IPS-15b (cell line): ENCODE results near the gene PTPRM.

ENCODE experiments used
- H3K27me3 ChIP-seq: one replicate; pipeline ENCODE4 v1.6.1; 2013; ENCODE audit warnings: low read length; ENCODE audit not compliant: control insufficient read depth, insufficient read depth
- H3K36me3 ChIP-seq: one replicate; pipeline ENCODE4 v1.6.1; 2013; ENCODE audit warnings: low read length; ENCODE audit not compliant: control insufficient read depth, insufficient read depth
- H3K4me1 ChIP-seq: one replicate; pipeline ENCODE4 v1.6.1; 2013; ENCODE audit warnings: mild to moderate bottlenecking, low read length; ENCODE audit not compliant: control insufficient read depth, insufficient read depth
- H3K4me3 ChIP-seq: one replicate; pipeline ENCODE4 v1.5.1; 2013; ENCODE audit warnings: low read depth, low read length
- H3K9ac ChIP-seq: one replicate; pipeline ENCODE4 v1.6.1; 2013; ENCODE audit warnings: low read depth, mild to moderate bottlenecking, low read length
- H3K9me3 ChIP-seq: one replicate; pipeline ENCODE4 v1.6.1; 2013; ENCODE audit warnings: mild to moderate bottlenecking, low read length; ENCODE audit not compliant: control insufficient read depth, insufficient read depth

PTPRM gene

GRCh38 chr18:8140841-8141501 lies 573.9 kb downstream of the PTPRM start:
- Histone ChIP-seq H3K4me1 (peaks cover 4% of the 10 kb centered on the region), H3K9me3 (no peaks in the 10 kb centered on the region), H3K27me3 (no peaks in the 10 kb centered on the region), H3K9ac (no peak overlapping the region), H3K4me3 (no peak overlapping the region), H3K36me3 (no peaks in the 10 kb centered on the region)

- Histone ChIP-seq H3K9me3 (no peaks in the 10 kb centered on the region), H3K4me3 (no peak overlapping the region), H3K27me3 (no peaks in the 10 kb centered on the region), H3K36me3 (no peaks in the 10 kb centered on the region), H3K4me1 (peaks cover 4% of the 10 kb centered on the region), H3K9ac (no peak overlapping the region)
Measured at GRCh38 chr18:8142131-8142711, 575.1 kb downstream of the PTPRM start.

GRCh38 chr18:8142932-8143331 lies 575.8 kb downstream of the PTPRM start:
- H3K9me3 ChIP-seq, result no peaks in the 10 kb centered on the region
- peaks cover 4% of the 10 kb centered on the region for H3K4me1 ChIP-seq

GRCh38 chr18:8151181-8151580 lies 584.1 kb downstream of the PTPRM start:
- H3K27me3 ChIP-seq, result no peaks in the 10 kb centered on the region
- H3K36me3 ChIP-seq, result no peaks in the 10 kb centered on the region
- no peaks in the 10 kb centered on the region for H3K4me1 ChIP-seq
- no peaks in the 10 kb centered on the region for H3K9me3 ChIP-seq
- H3K9ac ChIP-seq, result no peak overlapping the region
- no peak overlapping the region for H3K4me3 ChIP-seq

More at GRCh38 chr18:8142932-8143331, 575.8 kb downstream of the PTPRM start:
- Histone ChIP-seq H3K9ac (no peak overlapping the region), H3K4me3 (no peak overlapping the region), H3K36me3 (no peaks in the 10 kb centered on the region), H3K27me3 (no peaks in the 10 kb centered on the region)

- H3K36me3 ChIP-seq, result no peaks in the 10 kb centered on the region
- no peaks in the 10 kb centered on the region for H3K4me1 ChIP-seq
- H3K9ac ChIP-seq, result no peak overlapping the region
- no peaks in the 10 kb centered on the region for H3K27me3 ChIP-seq
- H3K9me3 ChIP-seq, result no peaks in the 10 kb centered on the region
- no peak overlapping the region for H3K4me3 ChIP-seq
Measured at GRCh38 chr18:8153887-8154583, 586.9 kb downstream of the PTPRM start.

- H3K36me3 ChIP-seq, result no peaks in the 10 kb centered on the region
- H3K4me3 ChIP-seq, result no peak overlapping the region
- H3K4me1 ChIP-seq, result no peaks in the 10 kb centered on the region
- no peaks in the 10 kb centered on the region for H3K27me3 ChIP-seq
- H3K9me3 ChIP-seq, result no peaks in the 10 kb centered on the region
- no peak overlapping the region for H3K9ac ChIP-seq
Measured at GRCh38 chr18:8162802-8163201, 595.7 kb downstream of the PTPRM start.

GRCh38 chr18:8163286-8163959 lies 596.3 kb downstream of the PTPRM start:
- Histone ChIP-seq H3K4me3 (no peak overlapping the region), H3K27me3 (no peaks in the 10 kb centered on the region), H3K9me3 (no peaks in the 10 kb centered on the region), H3K9ac (no peak overlapping the region), H3K4me1 (no peaks in the 10 kb centered on the region), H3K36me3 (no peaks in the 10 kb centered on the region)

- no peaks in the 10 kb centered on the region for H3K9me3 ChIP-seq
- H3K36me3 ChIP-seq, result no peaks in the 10 kb centered on the region
- no peak overlapping the region for H3K4me3 ChIP-seq
- no peaks in the 10 kb centered on the region for H3K27me3 ChIP-seq
- H3K9ac ChIP-seq, result no peak overlapping the region
- no peaks in the 10 kb centered on the region for H3K4me1 ChIP-seq
Measured at GRCh38 chr18:8165095-8165494, 598.0 kb downstream of the PTPRM start.

GRCh38 chr18:8167026-8167425 lies 599.9 kb downstream of the PTPRM start:
- Histone ChIP-seq H3K36me3 (no peaks in the 10 kb centered on the region), H3K9ac (no peak overlapping the region), H3K9me3 (no peaks in the 10 kb centered on the region), H3K27me3 (no peaks in the 10 kb centered on the region), H3K4me1 (no peaks in the 10 kb centered on the region), H3K4me3 (no peak overlapping the region)

GRCh38 chr18:8167673-8168072 lies 600.6 kb downstream of the PTPRM start:
- Histone ChIP-seq H3K27me3 (no peaks in the 10 kb centered on the region), H3K36me3 (no peaks in the 10 kb centered on the region), H3K9me3 (no peaks in the 10 kb centered on the region), H3K4me1 (no peaks in the 10 kb centered on the region), H3K4me3 (no peak overlapping the region), H3K9ac (no peak overlapping the region)

- Histone ChIP-seq H3K4me3 (no peak overlapping the region), H3K36me3 (no peaks in the 10 kb centered on the region), H3K9ac (no peak overlapping the region), H3K27me3 (no peaks in the 10 kb centered on the region), H3K4me1 (no peaks in the 10 kb centered on the region), H3K9me3 (no peaks in the 10 kb centered on the region)
Measured at GRCh38 chr18:8169722-8170121, 602.6 kb downstream of the PTPRM start.
